NAMALWA (cell line): ENCODE data around the gene ARHGAP32.

Source experiments
- DNase-seq: peaks from one replicate; pipeline ENCODE4 v3.0.0-alpha.2; 2015; ENCODE audit warnings: low spot score

Gene ARHGAP32

DNA sequence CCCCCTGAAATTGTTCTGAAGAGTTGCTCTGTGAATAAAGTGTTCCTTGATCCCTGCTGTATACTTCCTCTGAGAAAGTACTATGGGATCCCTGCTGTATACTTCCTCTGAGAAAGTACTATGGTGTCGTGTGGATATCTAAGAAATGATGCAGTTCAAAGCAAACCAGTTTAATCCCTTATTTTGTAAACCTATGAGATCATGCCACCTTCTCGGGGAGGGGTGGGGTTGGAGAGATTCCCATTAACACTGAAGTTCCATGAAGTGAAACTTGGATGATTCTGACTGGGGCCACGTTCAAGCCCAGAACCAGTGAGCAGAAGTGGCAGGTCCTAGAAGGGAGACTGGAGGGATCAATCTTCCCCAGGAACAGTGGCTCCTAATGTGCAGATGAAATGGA is 236.5 kb downstream of the ARHGAP32 start:
- no peak for DNase-seq

DNA sequence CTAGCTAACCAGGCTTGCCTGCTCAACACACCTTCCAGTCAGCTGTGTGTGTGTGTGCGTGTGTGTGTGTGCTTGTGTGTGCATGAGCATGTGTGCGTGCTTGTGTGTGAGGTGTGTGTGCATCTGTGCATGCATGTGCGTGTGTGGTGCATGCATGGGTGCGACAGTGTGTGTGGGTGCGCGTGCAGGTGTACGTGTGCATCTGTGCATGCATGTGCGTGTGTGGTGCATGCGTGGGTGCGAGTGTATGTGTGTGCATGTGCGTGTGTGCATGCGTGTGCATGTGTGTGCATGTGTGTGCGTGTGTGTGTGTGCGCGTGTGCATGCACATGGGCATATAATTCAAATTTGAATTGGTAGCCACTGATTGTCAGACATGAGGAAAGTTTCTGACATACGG is 239.0 kb downstream of the ARHGAP32 start:
- no peak for DNase-seq

DNA sequence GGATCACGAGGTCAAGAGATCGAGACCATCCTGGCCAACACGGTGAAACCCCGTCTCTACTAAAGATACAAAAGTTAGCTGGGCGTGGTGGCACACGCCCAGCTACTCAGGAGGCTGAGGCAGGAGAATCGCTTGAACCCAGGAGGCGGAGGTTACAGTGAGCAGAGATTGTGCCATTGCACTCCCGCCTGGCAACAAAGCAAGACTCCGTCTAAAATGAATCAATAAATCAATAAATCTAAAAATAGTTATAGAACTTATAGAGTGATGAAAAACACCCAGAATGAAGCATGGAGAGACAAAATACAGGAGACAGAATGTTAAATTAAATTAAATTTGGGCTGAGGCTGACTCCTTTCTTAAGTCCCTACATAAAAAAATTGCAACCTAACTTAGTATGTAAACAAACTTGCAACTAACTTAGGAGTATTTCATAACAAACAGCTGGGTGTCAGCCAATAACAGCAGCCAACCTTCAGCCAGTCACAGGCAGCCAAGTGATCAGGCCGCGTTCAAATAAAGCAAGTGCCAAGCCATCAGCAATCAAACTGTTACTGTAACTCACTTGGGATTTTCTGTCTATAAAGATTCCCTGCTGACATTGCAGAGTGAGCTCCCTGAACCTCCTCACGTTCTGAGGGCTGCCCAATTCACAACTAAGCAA is 242.2 kb downstream of the ARHGAP32 start:
- DNase-seq = no peak

GRCh38 chr11:128948583-128948982 is 243.5 kb downstream of the ARHGAP32 start:
- DNase-seq = no peak

- DNase-seq = no peak
These were observed 244.4 kb downstream of the ARHGAP32 start for GRCh38 chr11:128947773-128948172.

DNA sequence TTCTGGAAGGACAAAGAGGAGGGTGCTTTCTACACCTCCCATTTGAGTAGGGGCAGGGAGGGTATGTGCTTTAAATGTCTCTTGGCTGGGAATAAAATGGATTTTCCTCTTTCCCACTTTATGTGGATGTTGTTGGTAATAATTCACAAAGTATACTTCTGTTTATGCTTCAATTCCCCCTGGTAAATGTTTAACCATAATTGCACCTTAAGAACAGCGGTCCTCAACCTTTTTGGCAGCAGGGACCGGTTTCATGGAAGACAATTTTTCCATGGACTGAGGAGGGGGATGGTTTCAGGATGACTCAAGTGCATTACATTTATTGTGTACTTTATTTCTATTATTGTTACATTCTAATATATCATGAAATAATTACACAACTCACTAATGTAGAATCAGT is 245.5 kb downstream of the ARHGAP32 start:
- DNase-seq = no peak

DNA sequence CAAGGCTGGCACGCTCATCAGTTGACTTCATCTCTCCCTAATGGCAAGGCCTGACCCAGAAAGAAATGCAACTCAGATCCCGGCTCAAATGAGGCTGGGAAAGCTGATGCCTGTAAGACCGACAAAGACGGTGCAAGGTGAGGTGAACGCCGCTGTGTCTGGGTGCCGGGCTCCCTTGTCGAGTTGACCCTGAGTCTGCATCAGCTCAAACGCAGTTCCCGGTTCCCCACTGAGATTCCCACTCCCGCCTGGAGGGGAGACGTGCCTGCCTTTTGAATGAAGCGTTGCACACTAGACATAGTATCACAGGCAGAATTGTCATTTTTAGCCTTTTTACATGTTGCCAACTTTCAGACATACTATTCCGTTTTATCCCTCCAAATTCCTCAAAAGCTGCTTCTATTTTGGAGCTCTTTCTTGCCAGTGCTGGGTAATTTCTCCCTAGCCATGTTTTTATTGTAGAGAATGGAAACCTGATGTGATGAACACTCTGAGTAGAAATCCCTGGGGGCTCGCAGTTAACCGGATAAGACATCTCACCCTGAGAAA is 248.6 kb downstream of the ARHGAP32 start:
- DNase-seq = no peak

- no peak for DNase-seq
These were observed 249.2 kb downstream of the ARHGAP32 start, which contains the start of gene TP53AIP1 for GRCh38 chr11:128942817-128943427. Gene TP53AIP1 (minus strand): TSS chr11:128942871. CDS start chr11:128937818, 5,053 bp downstream.

DNA sequence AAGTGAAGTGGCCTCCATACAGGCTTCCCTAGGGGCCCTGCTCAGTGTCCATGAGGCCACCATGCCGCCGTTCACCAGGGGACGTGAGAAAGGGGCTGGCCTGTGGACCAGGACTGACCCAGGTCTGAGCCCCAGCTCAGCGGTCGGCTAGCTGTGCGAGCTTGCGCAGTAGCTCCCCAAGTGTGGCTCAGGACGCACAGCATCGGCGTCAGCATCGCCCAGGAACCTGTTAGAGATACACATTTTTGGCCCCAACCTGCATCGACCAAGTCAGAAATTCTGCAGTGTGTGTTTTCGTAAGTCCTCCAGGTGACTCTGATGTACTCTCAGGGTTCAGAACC is 249.9 kb downstream of the ARHGAP32 start:
- no peak for DNase-seq

DNA sequence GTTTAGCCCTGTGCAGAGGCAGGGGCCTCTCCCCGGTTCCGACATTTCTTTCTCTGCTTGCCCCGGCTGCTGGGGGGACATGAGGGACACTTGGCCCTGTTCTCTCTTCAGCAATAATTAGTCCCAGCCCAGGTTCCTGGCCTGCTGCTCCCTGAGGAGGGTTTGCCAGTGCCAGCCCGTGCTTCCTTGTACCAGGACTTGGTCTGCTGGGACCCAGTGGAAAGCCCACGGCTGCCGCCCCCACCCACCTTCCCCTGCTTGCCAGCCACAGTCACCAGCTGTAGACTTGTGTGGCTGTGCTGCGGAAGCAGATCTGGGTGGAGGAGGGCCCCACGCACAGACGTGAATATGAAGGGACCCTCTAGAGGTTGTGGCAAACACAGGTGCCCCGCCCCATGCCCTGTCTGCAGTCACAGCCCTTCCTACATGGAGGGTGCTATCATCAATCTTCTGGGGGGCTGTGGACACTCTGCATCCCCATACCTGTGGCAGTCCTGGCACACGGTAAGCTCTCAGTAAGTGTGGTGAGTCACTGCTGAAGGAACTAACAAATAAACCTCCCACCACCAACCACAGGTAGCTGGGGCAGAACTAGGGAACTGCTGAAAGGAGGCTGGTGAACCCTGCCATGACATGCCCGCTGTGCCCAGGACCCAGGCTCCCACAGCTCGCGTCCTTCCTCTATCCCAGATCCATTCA is 250.4 kb downstream of the ARHGAP32 start:
- no peak for DNase-seq

DNA sequence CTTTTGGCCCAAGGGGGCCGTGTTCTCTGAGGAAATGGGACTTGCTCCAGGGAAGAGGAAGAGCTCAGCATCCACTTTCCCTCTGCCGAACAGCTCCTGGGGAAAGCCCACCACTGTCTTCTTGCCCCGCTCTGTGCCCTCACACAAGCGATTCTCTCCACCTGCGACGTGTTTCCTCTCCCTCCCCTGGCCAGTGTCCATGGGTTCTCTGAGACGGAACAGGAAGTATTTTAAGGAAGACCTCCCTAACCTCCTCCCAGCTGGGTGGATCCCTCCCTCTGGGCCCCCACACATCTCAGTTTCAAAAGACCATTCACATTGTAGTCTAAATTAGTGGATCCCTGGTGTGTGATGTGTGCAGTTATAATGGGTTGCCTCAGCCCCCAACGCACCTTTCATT is 251.0 kb downstream of the ARHGAP32 start:
- DNase-seq = no peak

GRCh38 chr11:128940603-128941002 is 251.5 kb downstream of the ARHGAP32 start:
- DNase-seq = no peak

DNA sequence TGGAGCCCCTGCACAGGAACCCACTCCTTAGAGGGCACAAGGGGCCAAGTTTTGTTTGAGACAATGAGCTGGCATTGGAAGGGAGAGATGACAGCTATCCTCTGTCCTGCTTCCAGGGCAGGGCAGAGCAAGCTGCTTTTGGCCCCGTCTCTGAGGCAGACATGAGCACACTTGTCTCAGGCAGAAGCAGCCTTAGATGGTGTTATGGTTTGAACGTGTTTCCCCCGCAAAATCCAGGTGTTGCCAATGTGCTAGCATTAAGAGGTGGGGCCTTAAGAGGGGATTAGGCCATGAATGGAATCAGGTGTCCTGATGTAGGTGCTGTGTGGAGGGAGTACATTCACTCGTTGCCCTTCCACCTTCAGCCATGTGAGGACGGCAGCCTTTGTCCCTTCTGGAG is 252.0 kb downstream of the ARHGAP32 start:
- no peak for DNase-seq

- DNase-seq = no peak
These were observed 252.5 kb downstream of the ARHGAP32 start for GRCh38 chr11:128939591-128939990.

- no peak for DNase-seq
These were observed 253.8 kb downstream of the ARHGAP32 start for GRCh38 chr11:128938156-128938885.

DNA sequence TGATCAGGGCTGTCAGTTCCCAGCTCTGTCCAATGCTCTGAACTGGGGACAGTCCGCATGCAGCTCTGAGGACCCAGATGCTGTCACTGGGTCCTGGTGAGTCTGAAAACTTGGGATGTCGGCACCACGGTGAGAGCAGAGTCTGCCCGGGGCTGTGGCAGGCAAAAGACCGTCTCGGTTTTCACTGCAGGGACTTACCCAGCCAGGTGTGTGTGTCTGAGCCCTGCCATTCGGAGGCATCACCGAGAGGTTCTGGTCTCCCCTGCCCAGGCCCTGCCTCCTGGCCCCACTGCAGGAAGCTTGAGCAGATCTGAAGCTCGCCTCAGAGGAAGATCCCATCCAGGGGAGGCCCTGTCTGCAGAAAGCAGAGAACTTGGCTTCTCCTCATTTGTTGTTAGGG is 254.6 kb downstream of the ARHGAP32 start:
- no peak for DNase-seq

- no peak for DNase-seq
These were observed 255.4 kb downstream of the ARHGAP32 start for GRCh38 chr11:128936606-128937251.

- no peak for DNase-seq
These were observed 257.2 kb downstream of the ARHGAP32 start for GRCh38 chr11:128934926-128935325.

DNA sequence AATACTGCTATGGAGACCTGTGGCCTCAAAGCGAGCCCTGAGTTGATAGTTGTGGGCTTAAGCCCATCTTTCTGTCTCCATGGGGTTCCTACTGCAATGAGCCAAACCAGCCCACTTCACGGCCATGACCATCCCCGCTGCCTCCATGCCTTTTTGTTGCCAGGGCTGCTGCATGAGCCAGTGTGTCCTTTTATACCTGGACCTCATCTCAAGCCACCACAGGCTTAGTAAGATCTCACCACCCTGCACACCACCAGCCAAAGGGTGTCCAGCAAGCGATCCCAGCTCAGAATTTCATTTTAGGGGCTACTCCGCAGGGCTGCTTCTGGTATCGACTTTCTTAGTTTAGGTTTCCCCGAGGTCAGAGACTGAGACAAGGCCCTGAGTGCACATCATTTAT is 257.8 kb downstream of the ARHGAP32 start:
- DNase-seq = no peak

DNA sequence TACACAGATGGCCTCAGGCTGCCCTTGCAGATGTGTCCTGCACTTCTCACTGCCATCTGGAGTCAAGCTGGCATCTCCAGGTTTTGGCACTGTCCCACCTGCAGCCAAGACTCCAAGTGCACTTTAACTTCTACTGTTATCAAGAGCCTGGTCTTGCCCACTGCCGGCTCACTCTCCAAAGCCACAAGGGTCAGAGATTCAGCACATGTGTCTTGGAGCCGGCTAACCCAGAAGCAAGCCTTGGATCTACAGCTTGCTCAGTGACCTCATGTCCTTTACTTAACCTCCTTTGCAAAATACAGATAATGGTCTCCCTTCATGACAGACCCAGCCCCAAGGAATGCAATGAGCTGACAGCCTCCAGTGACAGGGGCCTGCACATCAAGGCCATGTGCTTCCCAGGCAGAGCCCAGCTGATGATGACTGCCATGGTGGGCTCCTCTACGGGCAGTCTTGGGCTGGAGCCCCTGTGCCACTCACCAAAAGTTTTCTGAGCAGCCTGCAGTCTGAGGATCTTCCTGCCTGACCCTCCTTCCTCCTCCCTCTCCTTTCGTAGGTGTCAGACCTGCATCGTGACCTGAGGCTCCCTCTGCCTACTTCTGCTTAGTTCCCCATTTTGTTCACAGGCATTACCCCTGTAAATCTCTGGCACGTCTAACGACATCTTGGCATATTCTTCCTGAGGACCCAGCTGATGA is 258.5 kb downstream of the ARHGAP32 start:
- DNase-seq = no peak

DNA sequence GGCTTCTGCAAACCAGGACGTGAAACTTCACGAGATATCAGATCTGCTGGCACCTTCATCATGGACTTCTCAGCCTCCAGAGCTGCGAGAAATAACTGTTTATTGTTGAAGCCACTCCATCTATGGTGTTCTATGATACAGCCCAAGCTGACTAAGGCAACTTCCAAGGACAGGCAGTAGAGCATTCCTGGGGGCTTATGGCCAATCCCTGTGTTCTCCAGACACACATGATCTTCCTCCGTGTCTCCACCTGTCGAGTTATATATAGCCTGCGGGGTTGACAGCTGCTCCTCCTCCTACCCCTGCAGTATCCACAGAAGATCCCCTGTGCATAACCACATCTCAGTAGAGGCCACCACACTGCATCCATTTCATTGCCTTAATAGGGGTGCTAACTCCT is 260.5 kb downstream of the ARHGAP32 start:
- no peak for DNase-seq
